ENCODE measurements around the gene C3orf22.

The C3orf22 gene

GRCh38 chr3:126528419-126528799 is 30.3 kb downstream of the C3orf22 start:
- FAIRE-seq = no peak

GRCh38 chr3:126527455-126528211 is 31.1 kb downstream of the C3orf22 start:
- FAIRE-seq (peak; percentile 52), DNase-seq (ENCODE audit: low spot score) (no peak)

More at GRCh38 chr3:126528419-126528799, 30.3 kb downstream of the C3orf22 start:
- DNase-seq (ENCODE audit: low spot score) = no peak

DNA sequence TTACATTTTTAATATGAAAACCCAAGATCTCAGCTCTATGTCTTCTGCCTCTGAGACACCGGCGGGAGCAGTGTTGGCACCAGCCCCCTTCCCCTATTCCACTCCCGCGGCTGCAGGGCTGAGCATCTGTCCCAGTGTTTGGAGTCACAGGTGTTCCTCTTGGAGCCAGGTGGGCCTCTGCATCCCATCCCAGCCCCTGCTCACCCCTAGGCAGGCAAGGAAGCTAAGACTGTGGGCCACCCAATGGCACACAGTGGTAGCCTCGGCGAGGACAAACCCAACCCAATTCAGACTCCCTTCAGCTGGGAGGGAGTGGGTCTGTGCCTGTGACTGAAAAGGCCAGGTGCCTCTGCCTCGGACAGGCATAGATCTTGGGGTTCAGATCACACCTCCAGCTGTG is 31.7 kb downstream of the C3orf22 start:
- FAIRE-seq (no peak), DNase-seq (ENCODE audit: low spot score) (no peak)

GRCh38 chr3:126526668-126527005 is 32.1 kb downstream of the C3orf22 start:
- DNase-seq (ENCODE audit: low spot score) = no peak
- no peak for FAIRE-seq

GRCh38 chr3:126525853-126526667 is 32.7 kb downstream of the C3orf22 start:
- FAIRE-seq (no peak), DNase-seq (ENCODE audit: low spot score) (no peak)

DNA sequence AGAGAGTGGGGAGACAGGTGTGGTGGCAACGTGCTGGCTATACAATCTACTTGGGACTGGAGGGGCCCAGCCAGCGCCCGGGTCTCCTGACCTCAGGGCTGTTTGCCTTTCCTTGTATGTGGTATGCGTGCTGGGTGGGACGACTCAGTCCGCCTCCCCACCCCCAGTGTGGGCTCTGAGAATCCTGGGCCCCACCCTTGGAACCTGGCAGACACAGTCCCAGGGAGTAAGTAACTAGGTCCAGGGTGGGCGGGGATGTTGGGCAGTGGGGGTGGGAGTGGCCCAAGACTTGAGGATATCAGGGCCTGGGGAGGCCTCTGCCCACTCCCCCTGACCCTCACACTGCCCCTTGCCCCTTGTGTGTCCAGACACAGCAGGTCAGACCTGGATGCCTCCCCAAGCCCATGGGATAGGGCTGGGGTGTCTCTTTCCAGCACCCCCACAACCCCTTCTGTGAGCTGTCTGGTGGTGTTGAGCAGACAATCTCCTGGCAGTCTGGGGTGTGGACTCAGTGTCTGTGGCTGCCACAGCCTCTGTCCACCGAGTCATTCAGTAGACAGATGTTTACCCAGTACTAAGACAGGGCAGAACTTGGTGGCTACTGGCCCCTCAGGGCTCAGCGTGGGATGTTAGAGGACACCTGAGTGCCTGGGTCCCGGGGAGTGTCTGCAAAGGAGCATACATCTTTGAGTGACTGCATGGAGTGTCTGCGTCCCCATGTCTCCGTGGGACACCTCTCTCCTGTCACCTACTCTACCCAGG is 33.5 kb downstream of the C3orf22 start:
- FAIRE-seq (peak; percentile 20), DNase-seq (ENCODE audit: low spot score) (no peak)

GRCh38 chr3:126524429-126524988 is 34.2 kb downstream of the C3orf22 start:
- DNase-seq (ENCODE audit: low spot score) (no peak), FAIRE-seq (no peak)

DNA sequence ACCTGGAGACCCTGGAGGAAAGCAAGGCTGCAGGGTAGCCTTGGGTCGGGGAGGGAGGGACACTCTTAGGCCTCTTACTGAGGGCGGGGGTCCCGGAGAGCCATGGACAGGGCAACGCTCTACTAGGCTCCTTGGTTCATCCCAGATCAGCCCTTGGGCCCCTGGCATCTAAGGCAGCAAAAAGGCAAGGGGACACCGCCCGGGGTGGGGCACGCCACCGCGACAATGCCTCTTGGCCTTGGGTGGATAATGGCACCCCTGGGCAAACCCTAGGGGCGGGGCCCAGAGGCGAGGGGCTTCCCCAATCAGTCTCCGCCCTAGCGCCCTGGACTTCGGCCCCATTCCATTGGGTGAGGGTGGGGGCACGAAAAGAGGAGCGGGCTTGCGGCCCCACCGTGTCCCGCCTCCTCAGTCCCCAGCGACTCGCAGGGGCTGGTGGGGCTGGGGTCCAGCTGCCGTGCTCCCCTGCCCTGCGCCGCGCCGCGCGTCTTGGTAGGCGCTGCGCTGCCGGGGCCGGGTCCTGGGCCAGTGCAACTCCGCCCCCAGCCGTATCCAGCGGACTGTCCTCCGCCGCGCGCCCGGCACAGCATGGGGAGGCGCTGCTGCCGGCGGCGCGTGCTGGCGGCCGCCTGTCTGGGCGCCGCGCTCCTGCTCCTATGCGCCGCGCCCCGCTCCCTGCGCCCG is 34.8 kb downstream of the C3orf22 start, which contains the start of gene CHST13:
Gene CHST13 (plus strand): TSS at position 411 of the 684 bp plus-strand sequence. CDS start 178 bp downstream, at position 589.
- FAIRE-seq = no peak
- no peak for DNase-seq (ENCODE audit: low spot score)

GRCh38 chr3:126522363-126522788 is 36.4 kb downstream of the C3orf22 start:
- FAIRE-seq (peak; percentile 92), DNase-seq (ENCODE audit: low spot score) (peak; percentile 88)

DNA sequence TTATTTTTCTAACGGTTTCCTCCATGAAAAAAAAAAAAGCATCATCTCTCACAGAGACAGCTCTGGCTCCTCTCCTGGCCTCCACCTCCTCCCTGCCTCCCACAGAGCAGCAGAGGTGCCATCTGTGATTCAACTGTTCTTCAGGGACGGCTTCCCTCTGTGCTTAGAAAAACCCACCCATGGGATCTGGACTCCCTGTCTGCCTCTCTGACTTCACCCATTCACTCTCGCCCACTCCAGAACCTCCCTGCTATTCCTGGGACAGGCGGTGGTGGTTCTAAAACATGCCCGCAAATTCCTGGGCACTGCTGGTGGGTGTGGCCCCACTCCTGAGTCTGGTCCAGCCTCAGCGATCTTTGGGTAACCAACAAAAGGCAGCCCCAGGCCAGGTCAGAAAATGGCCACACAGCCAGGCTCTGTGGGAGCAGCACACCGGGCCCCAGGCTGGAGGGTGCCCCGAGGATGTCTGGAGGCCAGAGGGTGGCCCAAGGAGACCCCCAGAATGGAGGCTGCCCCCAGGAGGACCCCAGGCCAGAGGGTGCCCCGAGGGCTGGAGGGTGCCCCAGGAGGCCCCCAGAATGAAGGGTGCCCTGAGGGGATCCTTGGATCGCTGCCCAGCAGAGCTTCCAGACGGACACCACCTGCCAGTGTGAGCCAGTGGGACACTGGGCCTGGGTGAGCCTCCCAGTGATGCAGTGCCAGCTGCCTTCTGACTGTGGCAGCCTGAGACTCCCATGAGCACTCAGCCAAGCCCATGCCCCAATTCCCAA is 37.4 kb downstream of the C3orf22 start:
- DNase-seq (ENCODE audit: low spot score) (no peak), FAIRE-seq (peak; percentile 66)

DNA sequence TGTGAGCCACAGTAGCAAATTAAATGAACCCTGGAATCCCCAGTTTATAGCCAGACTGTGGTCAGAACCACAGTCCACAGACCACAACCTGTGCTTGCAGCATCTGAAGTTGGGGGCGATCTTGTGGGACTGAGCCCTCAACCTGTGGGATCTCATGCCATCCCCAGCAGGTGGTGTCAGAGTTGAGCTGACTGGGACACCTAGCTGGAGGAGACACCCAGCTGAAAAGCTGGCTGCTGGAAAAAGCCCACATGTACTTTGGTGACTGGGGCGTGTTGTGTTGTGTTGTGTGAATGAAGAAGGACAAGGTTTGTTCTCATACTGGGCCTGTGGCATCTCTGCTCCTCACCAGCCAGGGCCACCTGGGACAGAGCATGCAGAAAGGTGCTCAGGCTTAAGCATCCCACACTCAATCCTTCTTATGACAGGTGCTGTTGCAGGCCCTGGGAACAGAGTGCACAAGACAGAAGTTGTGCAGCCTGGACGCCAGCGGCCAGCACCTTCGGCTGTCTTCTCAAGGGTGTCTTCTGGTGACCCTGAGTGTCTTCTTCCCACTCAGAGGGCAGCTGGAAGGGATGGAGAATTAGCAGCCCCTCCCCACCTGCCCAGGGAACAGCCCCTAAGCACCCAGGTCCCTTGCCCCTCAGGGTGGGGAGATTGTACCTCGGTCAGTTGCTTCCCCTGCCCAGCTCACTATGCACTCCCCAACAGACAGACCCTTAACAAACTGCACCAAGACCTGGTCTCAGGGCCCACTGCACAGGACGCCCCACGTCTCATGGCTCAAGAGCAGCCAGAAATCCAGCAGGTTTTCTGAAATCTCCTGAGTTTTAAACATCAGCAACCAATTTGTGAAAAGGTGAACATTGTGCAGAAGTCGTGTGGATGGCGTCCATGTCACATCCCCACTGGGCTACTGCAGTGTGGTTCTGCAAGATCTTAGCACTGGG is 39.0 kb downstream of the C3orf22 start:
- FAIRE-seq (no peak), DNase-seq (ENCODE audit: low spot score) (no peak)

DNA sequence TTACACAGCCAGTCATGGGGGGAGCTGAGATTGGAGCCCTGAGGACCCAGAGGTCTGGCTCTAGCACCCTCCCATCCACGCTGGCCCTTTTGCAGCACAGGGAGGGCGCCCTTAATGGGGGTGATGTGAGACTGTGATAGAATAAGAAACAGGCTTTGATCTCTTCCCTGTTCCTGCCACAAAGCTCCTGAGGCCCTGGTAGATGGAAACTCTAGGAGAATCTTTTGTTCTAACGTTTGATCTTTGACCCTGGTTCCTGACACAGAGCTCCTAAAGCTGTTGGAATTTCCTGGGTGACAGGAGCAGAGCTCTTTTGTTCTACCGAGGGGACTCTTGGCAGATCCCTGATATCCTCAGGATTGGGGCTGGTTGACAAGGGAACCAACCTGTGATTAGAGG is 40.0 kb downstream of the C3orf22 start:
- FAIRE-seq = no peak

DNA sequence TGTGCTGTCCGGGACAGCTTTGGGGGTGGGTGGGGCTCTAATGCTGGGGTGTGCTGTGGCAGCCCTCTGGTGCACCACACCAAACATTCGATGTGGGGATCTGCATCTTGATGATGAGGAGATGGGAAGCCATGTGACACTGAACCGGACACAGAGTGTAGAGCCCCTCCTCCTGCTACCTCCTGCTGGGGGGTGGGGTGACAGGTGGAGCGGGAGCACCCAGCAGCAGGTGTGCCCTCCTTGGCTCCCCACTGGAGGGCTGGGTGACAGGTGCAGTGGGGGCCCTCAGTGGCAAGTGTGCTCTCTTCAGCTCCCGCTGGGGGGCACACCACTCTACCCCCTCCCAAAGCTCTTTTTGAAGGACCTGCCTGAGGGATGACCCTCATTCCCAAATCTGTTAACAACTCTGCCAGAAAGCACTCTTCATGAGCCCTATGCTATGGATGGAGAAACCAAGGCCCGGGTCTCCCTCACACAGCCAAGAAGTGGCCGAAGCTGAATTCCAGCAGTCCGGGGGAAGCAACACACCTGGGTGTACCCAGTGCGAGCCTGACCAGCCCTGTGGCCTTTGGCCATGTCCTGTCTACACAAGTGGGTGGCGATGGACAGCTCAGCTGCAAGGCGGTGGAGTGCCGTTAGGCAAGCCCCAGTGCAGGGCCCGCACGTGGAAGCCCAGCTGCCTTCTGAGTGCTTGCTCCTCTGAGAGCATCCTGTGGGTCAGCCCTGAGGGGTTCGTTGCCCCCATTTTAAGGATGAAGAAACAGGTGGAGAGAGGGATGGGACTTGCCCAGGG is 40.5 kb downstream of the C3orf22 start:
- no peak for DNase-seq (ENCODE audit: low spot score)
- no peak for FAIRE-seq

More for the DNA sequence above, 40.0 kb downstream of the C3orf22 start:
- no peak for DNase-seq (ENCODE audit: low spot score)

GRCh38 chr3:126517291-126517951 is 41.3 kb downstream of the C3orf22 start, which contains the start of gene UROC1:
TSS of gene UROC1 (minus strand) at chr3:126517773. CDS start at chr3:126517719, 54 bp downstream.
- FAIRE-seq = no peak
- no peak for DNase-seq (ENCODE audit: low spot score)

DNA sequence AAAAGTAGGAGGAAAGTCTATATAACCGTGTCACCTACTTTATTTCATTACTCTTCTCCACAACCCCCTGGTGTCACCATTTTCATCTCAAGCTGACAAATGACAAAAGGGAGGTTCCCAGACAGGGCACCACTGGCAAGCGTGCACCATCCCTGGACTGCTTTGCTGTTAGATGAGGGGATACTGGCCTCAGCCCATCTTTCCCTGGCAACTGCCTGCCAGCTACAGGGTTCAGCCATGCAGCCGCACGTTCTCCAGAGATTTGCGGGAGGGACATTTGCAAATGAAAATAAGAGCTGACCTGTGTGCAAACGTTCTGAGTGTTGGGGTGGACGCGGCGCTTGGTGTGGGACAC is 41.8 kb downstream of the C3orf22 start:
- FAIRE-seq (no peak), DNase-seq (ENCODE audit: low spot score) (no peak)

DNA sequence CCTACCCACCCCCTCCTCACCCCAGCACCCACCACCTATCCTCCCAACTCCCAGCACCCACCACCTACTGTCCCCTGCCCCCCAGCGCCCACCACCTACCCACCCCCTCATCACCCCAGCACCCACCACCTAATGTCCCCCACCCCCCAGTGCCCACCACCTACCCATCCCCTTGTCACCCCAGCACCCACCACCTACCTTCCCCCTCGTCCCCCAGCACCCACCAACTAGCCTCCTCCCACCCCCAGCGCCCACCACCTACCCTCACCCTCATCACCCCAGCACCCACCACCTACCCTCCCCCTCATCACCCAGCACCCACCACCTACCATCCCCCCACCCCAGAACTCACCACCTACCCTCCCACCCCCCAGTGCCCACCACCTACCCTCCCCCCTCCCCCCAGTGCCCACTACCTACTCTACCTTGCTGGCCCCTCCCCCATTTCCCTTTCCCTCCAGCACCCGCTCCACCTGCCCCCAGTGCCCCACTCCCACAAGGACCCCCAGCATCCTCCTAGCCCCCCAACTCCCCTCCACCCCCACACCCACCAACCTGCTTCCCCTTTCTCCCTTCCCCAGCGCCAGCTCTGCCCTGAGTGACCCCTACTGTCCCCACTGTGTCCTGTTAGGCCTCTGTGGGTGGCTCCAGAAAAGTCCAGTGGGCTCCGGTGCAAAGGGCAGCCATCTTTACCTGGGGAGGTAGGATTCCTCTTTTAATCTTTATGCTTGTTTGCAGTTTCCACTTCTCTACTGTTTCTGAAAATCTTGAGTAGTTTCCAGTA is 42.4 kb downstream of the C3orf22 start:
- peak; percentile 58 for FAIRE-seq
- no peak for DNase-seq (ENCODE audit: low spot score)

Measured in urothelium cell line (cell line).